Measurements from ENCODE around the gene CMIP.

CMIP gene

GRCh38 chr16:81639931-81640680, 195.5 kb downstream of the CMIP start:
- DNase-seq (ENCODE audit: low read depth) = no peak

- no peak for DNase-seq (ENCODE audit: low read depth)
Measured at GRCh38 chr16:81640681-81641070, 196.1 kb downstream of the CMIP start.

- DNase-seq (ENCODE audit: low read depth) = no peak
Measured at GRCh38 chr16:81641395-81642106, 196.9 kb downstream of the CMIP start.

GRCh38 chr16:81642107-81642436, 197.5 kb downstream of the CMIP start:
- no peak for DNase-seq (ENCODE audit: low read depth)

- no peak for DNase-seq (ENCODE audit: low read depth)
Measured at GRCh38 chr16:81642943-81643342, 198.3 kb downstream of the CMIP start.

GRCh38 chr16:81645266-81645694, 200.7 kb downstream of the CMIP start:
- peak; percentile 8 for DNase-seq (ENCODE audit: low read depth)

- no peak for DNase-seq (ENCODE audit: low read depth)
Measured at GRCh38 chr16:81645925-81646324, 201.3 kb downstream of the CMIP start.

GRCh38 chr16:81646561-81646960, 202.0 kb downstream of the CMIP start:
- peak; percentile 8 for DNase-seq (ENCODE audit: low read depth)

- no peak for DNase-seq (ENCODE audit: low read depth)
Measured at GRCh38 chr16:81647527-81647926, 202.9 kb downstream of the CMIP start.

- DNase-seq (ENCODE audit: low read depth) = no peak
Measured at GRCh38 chr16:81649561-81650184, 205.1 kb downstream of the CMIP start.

GRCh38 chr16:81650281-81650680, 205.7 kb downstream of the CMIP start:
- DNase-seq (ENCODE audit: low read depth) = no peak

GRCh38 chr16:81650982-81651562, 206.5 kb downstream of the CMIP start:
- DNase-seq (ENCODE audit: low read depth) = peak; percentile 5

GRCh38 chr16:81651758-81652718, 207.4 kb downstream of the CMIP start:
- no peak for DNase-seq (ENCODE audit: low read depth)

- no peak for DNase-seq (ENCODE audit: low read depth)
Measured at GRCh38 chr16:81652798-81653505, 208.3 kb downstream of the CMIP start.

- DNase-seq (ENCODE audit: low read depth) = no peak
Measured at GRCh38 chr16:81654346-81654745, 209.7 kb downstream of the CMIP start.

GRCh38 chr16:81655469-81656162, 211.0 kb downstream of the CMIP start:
- DNase-seq (ENCODE audit: low read depth) = no peak

GRCh38 chr16:81657224-81657623, 212.6 kb downstream of the CMIP start:
- no peak for DNase-seq (ENCODE audit: low read depth)

- DNase-seq (ENCODE audit: low read depth) = no peak
Measured at GRCh38 chr16:81657781-81658180, 213.2 kb downstream of the CMIP start.

GRCh38 chr16:81658373-81658772, 213.8 kb downstream of the CMIP start:
- no peak for DNase-seq (ENCODE audit: low read depth)

- no peak for DNase-seq (ENCODE audit: low read depth)
Measured at GRCh38 chr16:81659249-81659648, 214.6 kb downstream of the CMIP start.

All from fibroblast of the conjunctiva (primary cell).